GM18951 (cell line): ENCODE results near the gene FAM3C.

Experiments used
- POLR2A ChIP-seq: IDR thresholded peaks from 4 replicates; pipeline ENCODE4 v1.6.1; 2011; ENCODE audit warnings: mild to moderate bottlenecking; ENCODE audit not compliant: insufficient read length, insufficient read depth; ENCODE audit errors: extremely low read depth
- in situ Hi-C: fragments of 300-500 bp; cut with MboI; formaldehyde crosslinking; loops from one replicate; pipeline ENCODE4 v1.12.0; 2022; ENCODE audit warnings: low sequenced_read_pairs, mixed read lengths, inconsistent platforms; ENCODE audit not compliant: unreplicated experiment

Gene FAM3C

DNA sequence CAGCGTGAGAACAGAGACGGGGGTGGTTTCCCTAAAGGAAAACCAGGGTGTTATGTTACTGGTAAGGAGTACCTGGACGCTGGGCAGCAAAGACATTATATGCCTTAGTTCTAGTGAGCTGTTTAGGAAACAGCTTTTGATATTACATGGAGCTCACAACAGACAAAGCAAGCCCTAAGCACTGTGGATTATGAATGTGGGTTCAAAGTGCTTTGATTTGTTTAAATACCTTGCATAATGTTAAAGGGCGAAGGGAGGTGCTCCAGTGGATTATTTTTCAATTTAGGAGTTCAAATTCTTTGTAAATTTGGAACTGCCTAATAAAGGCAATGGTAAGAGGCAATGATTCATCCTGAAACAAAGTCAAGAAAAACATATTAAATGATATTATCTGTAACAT lies 53.5 kb downstream of the FAM3C start:
- TF ChIP-seq POLR2A: no peak
- in situ Hi-C loops: loop anchor here (25.0 kb wide), 1 partner anchor 205 kb away; no protein-coding TSS in a partner anchor

DNA sequence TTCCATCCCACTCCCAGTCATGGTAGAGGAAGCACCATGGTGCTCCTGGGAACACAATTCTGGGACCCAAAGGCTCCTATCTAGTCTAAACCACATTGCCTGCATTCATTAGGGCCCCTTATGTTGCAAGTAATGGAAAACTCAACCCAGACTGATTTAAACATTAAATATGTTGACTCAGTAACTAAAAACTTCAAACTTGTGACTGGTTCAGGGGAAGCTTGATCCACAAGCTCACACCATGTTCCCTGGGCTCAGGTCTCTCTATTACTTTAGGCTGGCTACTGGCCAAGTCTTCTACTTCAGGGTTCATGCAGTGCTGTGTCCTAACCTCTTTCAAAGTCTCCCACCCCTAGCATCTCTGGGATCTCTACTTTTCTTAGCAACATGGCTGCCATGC lies 54.2 kb downstream of the FAM3C start:
- in situ Hi-C loops: loop anchor here (25.0 kb wide), 1 partner anchor 205 kb away; no protein-coding TSS in a partner anchor
- no peak for TF ChIP-seq POLR2A

GRCh38 chr7:121339082-121339481 lies 57.0 kb downstream of the FAM3C start:
- in situ Hi-C loops: loop anchor here (25.0 kb wide), 1 partner anchor 202 kb away; no protein-coding TSS in a partner anchor
- TF ChIP-seq POLR2A: no peak

- in situ Hi-C loops: loop anchor here (25.0 kb wide), 1 partner anchor 200 kb away; no protein-coding TSS in a partner anchor
- TF ChIP-seq POLR2A: no peak
Observed at GRCh38 chr7:121337398-121337797, 58.7 kb downstream of the FAM3C start.

DNA sequence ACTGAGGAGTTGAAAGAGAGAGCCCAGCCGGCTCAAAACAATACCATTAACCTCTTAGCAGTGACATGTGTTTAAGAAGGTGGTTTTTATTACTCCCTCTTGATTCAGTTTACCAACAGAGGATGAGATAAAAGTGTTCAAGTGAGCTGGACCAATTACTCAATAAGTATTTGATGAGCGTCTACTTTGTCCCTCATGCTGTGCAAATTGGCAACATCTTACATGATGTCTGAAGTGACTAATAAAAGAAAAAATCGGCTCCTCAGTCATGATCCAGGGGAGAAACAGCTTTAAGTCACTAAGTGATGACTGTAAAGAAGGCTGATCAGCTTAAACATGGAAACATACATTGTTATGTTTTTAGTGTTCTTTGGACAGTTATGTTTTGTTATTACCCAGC lies 59.5 kb downstream of the FAM3C start:
- in situ Hi-C loops: loop anchor here (25.0 kb wide), 1 partner anchor 199 kb away; no protein-coding TSS in a partner anchor
- no peak for TF ChIP-seq POLR2A

- no peak for TF ChIP-seq POLR2A
- in situ Hi-C loops: loop anchor here (25.0 kb wide), 1 partner anchor 198 kb away; no protein-coding TSS in a partner anchor
Observed at GRCh38 chr7:121334875-121335648, 61.0 kb downstream of the FAM3C start.

DNA sequence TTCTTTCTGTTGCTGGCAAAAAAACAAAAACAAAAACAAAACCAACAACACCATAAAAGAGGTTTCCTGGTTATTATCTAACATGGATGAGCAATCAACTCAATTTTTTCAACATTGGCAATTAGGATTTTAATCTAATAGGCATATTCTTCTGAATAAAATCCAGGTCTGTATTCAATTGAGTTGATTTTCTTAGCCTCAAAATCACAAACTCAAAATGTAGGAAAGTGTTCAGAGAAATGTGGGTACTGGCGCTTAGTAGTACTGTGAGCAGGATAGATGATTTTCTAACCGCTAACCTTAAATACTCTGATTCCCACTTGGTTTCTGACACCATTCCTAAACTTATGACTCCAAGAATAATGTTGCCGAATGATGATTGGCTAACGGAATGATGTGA lies 61.7 kb downstream of the FAM3C start:
- in situ Hi-C loops: loop anchor here (25.0 kb wide), 1 partner anchor 197 kb away; no protein-coding TSS in a partner anchor
- TF ChIP-seq POLR2A: no peak

GRCh38 chr7:121331574-121331973 lies 64.5 kb downstream of the FAM3C start:
- in situ Hi-C loops: loop anchor here (25.0 kb wide), 1 partner anchor 194 kb away; no protein-coding TSS in a partner anchor
- no peak for TF ChIP-seq POLR2A

- TF ChIP-seq POLR2A: no peak
- in situ Hi-C loops: loop anchor here (25.0 kb wide), 1 partner anchor 194 kb away; no protein-coding TSS in a partner anchor
Observed at GRCh38 chr7:121331048-121331447, 65.1 kb downstream of the FAM3C start.

DNA sequence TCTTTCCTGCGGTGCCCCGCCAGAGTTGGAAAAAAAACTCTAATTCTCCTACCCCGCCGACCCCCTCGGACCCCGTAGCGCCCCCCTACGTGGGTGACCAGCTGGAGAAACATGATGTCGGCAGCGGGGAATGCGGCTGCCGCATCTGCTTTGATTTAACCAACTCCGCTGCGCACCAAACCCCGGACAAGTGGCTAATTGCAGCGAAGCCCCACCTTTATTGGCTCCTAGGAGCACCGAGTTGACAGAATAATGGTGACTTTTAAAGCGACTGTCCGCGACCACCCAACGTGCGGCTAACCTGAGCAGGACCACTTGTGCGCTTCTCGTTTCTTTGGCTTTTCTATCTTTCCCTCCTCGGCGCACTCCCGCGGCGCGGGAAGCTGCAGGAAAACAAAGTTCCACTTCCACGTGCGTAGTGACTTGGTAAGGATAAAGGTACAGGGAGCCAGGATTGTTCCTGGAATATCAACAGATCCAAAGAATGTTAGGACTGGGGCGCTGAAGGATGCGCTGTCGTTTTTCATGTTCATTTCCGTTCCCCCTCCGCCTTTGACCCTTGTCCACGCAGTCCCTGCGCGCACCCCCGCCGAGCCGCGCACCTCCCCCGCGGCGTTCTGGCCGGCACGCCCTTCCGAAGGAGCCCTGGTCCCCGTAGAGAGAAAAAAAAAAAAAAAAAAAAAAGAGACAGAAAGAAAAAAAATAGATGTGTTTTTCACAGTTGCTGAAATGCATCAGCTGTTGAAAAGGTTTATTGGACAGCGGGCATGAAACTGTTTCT lies 65.9 kb downstream of the FAM3C start:
- in situ Hi-C loops: loop anchor here (25.0 kb wide), 1 partner anchor 193 kb away; no protein-coding TSS in a partner anchor

DNA sequence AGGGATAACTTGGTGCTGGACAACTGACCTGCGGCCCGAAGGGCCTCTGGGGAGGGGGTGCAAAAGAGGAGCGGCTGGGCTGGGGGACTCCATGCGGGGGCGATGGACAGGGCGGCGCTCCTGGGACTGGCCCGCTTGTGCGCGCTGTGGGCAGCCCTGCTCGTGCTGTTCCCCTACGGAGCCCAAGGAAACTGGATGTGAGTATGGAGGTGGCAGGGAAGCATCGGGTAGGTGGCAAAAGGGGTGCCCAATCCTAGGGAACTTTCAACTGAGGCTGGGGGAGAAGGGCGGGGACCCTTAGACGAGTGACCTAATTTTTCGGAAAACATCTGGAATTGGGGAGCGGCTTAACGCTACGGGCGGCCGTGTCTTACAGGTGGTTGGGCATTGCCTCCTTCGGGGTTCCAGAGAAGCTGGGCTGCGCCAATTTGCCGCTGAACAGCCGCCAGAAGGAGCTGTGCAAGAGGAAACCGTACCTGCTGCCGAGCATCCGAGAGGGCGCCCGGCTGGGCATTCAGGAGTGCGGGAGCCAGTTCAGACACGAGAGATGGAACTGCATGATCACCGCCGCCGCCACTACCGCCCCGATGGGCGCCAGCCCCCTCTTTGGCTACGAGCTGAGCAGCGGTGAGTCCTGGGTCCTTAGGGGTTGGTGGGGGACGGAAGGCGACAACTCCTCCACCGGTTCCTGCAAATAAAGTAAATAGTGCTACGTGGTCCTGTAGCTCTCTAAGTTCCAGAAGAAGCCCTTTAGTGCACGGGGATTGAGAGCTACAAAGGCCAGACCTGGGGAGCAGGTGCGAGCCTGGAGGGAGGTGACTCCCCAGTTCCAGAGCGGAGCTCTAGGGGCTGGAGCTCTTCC lies 66.7 kb downstream of the FAM3C start:
- TF ChIP-seq POLR2A: no peak
- in situ Hi-C loops: loop anchor here (25.0 kb wide), 1 partner anchor 192 kb away; no protein-coding TSS in a partner anchor

More for the DNA sequence above, 65.9 kb downstream of the FAM3C start:
- TF ChIP-seq POLR2A: no peak

- in situ Hi-C loops: loop anchor here (25.0 kb wide), 1 partner anchor 191 kb away; no protein-coding TSS in a partner anchor
Observed at GRCh38 chr7:121328508-121329190, 67.5 kb downstream of the FAM3C start, which contains the start of gene WNT16. Gene WNT16, plus strand, starts transcription at chr7:121329000. Its CDS starts 293 bp downstream, at chr7:121329293.

More at GRCh38 chr7:121328508-121329190, 67.5 kb downstream of the FAM3C start, which contains the start of gene WNT16:
- no peak for TF ChIP-seq POLR2A
